Retinal pigment epithelial cell (primary cell): ENCODE results near the gene SUN5.

Experiments
- DNase-seq: peaks from one replicate; pipeline ENCODE4 v3.0.0-alpha.2; 2010; ENCODE audit warnings: low read depth
- H3K4me3 ChIP-seq: 2 replicates; pipeline ENCODE4 v1.5.1; 2011; ENCODE audit warnings: mild to moderate bottlenecking, low read length, control low read depth, moderate library complexity
- CTCF ChIP-seq: conservative IDR thresholded peaks from 2 replicates; pipeline ENCODE4 v1.5.1; 2011; ENCODE audit warnings: low read depth, low read length, control low read depth, inconsistent platforms

SUN5 gene

GRCh38 chr20:33010674-33011449, 6.6 kb upstream of the SUN5 start:
- no peak for DNase-seq

GRCh38 chr20:33010133-33010504, 5.9 kb upstream of the SUN5 start:
- no peak overlapping the region for H3K4me3 ChIP-seq
- no peak for TF ChIP-seq CTCF
- no peak for DNase-seq

More at GRCh38 chr20:33010674-33011449, 6.6 kb upstream of the SUN5 start:
- TF ChIP-seq CTCF = no peak
- no peak overlapping the region for H3K4me3 ChIP-seq

- no peak for DNase-seq
- no peak overlapping the region for H3K4me3 ChIP-seq
- TF ChIP-seq CTCF = no peak
Observed at GRCh38 chr20:33009214-33010132, 5.2 kb upstream of the SUN5 start.

GRCh38 chr20:33008336-33009213, 4.3 kb upstream of the SUN5 start:
- no peak for TF ChIP-seq CTCF
- H3K4me3 ChIP-seq = no peak overlapping the region
- DNase-seq = no peak

GRCh38 chr20:33007376-33008335, 3.4 kb upstream of the SUN5 start, which contains the start of gene BPIFB2:
Gene BPIFB2 (plus strand): TSS chr20:33007704. CDS start chr20:33008575, 871 bp downstream.
- no peak for TF ChIP-seq CTCF
- no peak for DNase-seq
- H3K4me3 ChIP-seq = no peak within 1 kb of the TSS
